Memory B cell (primary cell): ENCODE measurements around the gene OR2D3.
"Not testable (repeated sequence)": the region's sequence is repeated elsewhere in the genome, so short reads cannot be mapped to it uniquely, and the experiment has no call there.

ENCODE experiments used
- ATAC-seq: fragments of 150-1000 bp; cut with Tn5 transposase; 2 replicates; pipeline ENCODE4 v1.10.0; 2021; ENCODE audit warnings: low read depth, mild to moderate bottlenecking, moderate library complexity
- DNase-seq, 2 donors: peaks; one replicate each; pipeline ENCODE4 v3.0.0; 2022; ENCODE audit warnings: low spot score in 2 of 2
- H3K27ac Mint-ChIP-seq: one replicate; pipeline ENCODE4 v1.8.0; 2022; ENCODE audit warnings: mild to moderate bottlenecking, moderate library complexity, mixed read lengths
- H3K27me3 Mint-ChIP-seq: one replicate; pipeline ENCODE4 v1.8.0; 2022; ENCODE audit warnings: mixed read lengths
- H3K36me3 Mint-ChIP-seq: one replicate; pipeline ENCODE4 v1.8.0; 2022; ENCODE audit warnings: mild to moderate bottlenecking, mixed read lengths
- H3K4me1 Mint-ChIP-seq: one replicate; pipeline ENCODE4 v1.8.0; 2022; ENCODE audit warnings: mixed read lengths
- H3K4me3 Mint-ChIP-seq: one replicate; pipeline ENCODE4 v1.8.0; 2022; ENCODE audit warnings: mild to moderate bottlenecking, moderate library complexity, mixed read lengths
- H3K9me3 Mint-ChIP-seq: one replicate; pipeline ENCODE4 v1.8.0; 2022; ENCODE audit warnings: mixed read lengths

The OR2D3 gene

GRCh38 chr11:6904804-6905203 lies 16.0 kb upstream of the OR2D3 start:
- not testable (repeated sequence) for H3K4me3 Mint-ChIP-seq, H3K27ac Mint-ChIP-seq, H3K27me3 Mint-ChIP-seq, ATAC-seq, H3K36me3 Mint-ChIP-seq, DNase-seq, H3K9me3 Mint-ChIP-seq, H3K4me1 Mint-ChIP-seq

DNA sequence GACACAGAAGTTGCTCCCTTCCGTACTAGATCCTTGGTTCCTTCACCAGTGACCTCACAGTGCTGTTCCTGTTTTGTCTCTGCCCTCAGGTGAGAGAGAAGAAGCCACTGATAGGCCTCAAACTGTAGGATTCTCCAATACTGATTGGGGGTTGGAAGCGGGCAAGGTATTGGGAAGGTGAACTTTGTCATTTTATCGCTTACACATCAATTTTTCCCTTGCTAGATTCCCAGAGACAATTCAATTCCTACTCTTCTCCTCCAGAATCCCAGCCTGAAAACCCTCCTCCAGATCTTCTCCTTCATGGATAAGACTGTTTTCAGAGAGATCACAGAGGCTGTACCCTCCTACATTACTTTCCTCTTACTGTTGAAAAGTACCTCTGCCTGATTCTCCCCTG lies 9.4 kb upstream of the OR2D3 start:
- H3K4me3 Mint-ChIP-seq: no peak overlapping the region
- H3K27me3 Mint-ChIP-seq: no peaks in the 10 kb centered on the region
- no peak for ATAC-seq
- H3K27ac Mint-ChIP-seq: no peak overlapping the region
- H3K9me3 Mint-ChIP-seq: no peaks in the 10 kb centered on the region
- H3K36me3 Mint-ChIP-seq: no peaks in the 10 kb centered on the region
- no peaks in the 10 kb centered on the region for H3K4me1 Mint-ChIP-seq
- DNase-seq: no peak

GRCh38 chr11:6911948-6912347 lies 8.9 kb upstream of the OR2D3 start:
- Mint-ChIP-seq H3K27me3 (no peaks in the 10 kb centered on the region), H3K36me3 (no peaks in the 10 kb centered on the region), H3K4me1 (no peaks in the 10 kb centered on the region), H3K4me3 (no peak overlapping the region), H3K27ac (no peak overlapping the region), H3K9me3 (no peaks in the 10 kb centered on the region)
- DNase-seq (no peak), ATAC-seq (no peak)

DNA sequence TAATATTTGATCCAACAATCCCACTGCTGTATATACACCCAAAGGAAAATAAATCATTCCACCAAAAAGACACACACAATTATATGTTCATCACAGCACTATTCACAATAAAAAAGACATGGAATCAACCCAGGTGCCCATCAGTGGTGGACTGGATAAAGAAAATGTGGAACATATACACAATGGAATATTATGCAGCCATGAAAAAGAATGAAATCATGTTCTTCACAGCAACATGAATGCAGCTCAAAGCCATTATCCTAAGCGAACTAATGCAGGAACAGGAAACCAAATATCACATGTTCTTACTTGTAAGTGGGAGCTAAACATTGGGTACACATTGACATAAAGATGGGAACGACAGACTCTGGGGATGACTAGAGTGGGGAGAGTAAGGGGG lies 1.1 kb upstream of the OR2D3 start:
- Mint-ChIP-seq H3K4me1 (no peaks in the 10 kb centered on the region), H3K27ac (no peak overlapping the region), H3K36me3 (no peaks in the 10 kb centered on the region), H3K9me3 (no peaks in the 10 kb centered on the region), H3K27me3 (peaks cover 5% of the 10 kb centered on the region), H3K4me3 (no peak overlapping the region)
- ATAC-seq (no peak), DNase-seq (no peak)

- Mint-ChIP-seq H3K27ac (no peak overlapping the region), H3K36me3 (no peaks in the 10 kb centered on the region), H3K9me3 (no peaks in the 10 kb centered on the region), H3K4me3 (no peak overlapping the region), H3K27me3 (peaks cover 7% of the 10 kb centered on the region), H3K4me1 (peaks cover 20% of the 10 kb centered on the region)
- ATAC-seq (no peak), DNase-seq (no peak)
Measured at GRCh38 chr11:6925007-6925577, 4.3 kb downstream of the OR2D3 start.

- no peak for ATAC-seq
- Mint-ChIP-seq H3K27ac (no peak overlapping the region), H3K9me3 (no peaks in the 10 kb centered on the region), H3K4me3 (peak overlapping the region; percentile 95), H3K36me3 (peaks cover 3% of the 10 kb centered on the region), H3K27me3 (peaks cover 11% of the 10 kb centered on the region), H3K4me1 (peaks cover 23% of the 10 kb centered on the region)
- DNase-seq: no peak
Measured at GRCh38 chr11:6925636-6926207, 4.9 kb downstream of the OR2D3 start.

- Mint-ChIP-seq H3K4me3 (peak within 1 kb of the TSS; percentile 95), H3K4me1 (peaks cover 23% of the 10 kb centered on the region), H3K36me3 (peaks cover 3% of the 10 kb centered on the region), H3K27ac (peak within 1 kb of the TSS; percentile 15), H3K27me3 (peaks cover 8% of the 10 kb centered on the region), H3K9me3 (no peaks in the 10 kb centered on the region)
- ATAC-seq (peak; percentile 21), DNase-seq (no peak)
Measured at GRCh38 chr11:6926208-6927029, 5.6 kb downstream of the OR2D3 start, which contains the start of gene ZNF215. Gene ZNF215 (plus strand): TSS chr11:6926426. CDS start chr11:6932273, 5,847 bp downstream.

- Mint-ChIP-seq H3K27me3 (peaks cover 6% of the 10 kb centered on the region), H3K36me3 (peaks cover 3% of the 10 kb centered on the region), H3K27ac (peak overlapping the region; percentile 15), H3K4me3 (peak overlapping the region; percentile 95), H3K9me3 (no peaks in the 10 kb centered on the region), H3K4me1 (peaks cover 23% of the 10 kb centered on the region)
- ATAC-seq: peak; percentile 89
- DNase-seq: peak in 1 of 2 donors; percentile 38
Measured at GRCh38 chr11:6927030-6927617, 6.3 kb downstream of the OR2D3 start.

GRCh38 chr11:6928916-6929315 lies 8.1 kb downstream of the OR2D3 start:
- Mint-ChIP-seq H3K9me3 (no peaks in the 10 kb centered on the region), H3K27me3 (peaks cover 6% of the 10 kb centered on the region)

DNA sequence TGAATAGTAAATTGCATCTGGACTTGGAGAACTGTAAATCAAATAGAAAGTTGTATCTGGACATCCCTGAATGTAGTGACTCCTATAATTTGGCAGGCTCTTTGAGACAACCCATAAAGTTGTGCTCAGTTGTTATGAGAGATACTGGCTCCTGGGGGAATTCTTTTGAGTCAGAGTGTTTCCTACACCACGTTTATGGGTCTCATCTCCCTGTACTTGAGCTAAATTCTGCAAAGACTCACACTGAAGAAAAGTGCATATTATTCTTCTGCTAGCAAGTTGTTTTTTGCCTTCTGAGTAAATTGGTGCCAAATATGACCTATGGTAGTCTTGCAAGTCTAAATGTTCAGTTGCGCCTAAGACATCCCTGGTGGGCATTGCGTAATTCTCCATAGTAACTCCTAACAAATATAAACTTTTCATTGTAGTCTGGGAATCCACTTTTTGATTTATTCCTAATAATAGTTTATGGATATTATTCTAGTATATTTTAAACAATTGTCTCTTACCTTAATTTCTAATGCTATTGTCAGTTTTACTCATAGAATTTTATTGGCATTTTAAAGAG lies 10.4 kb downstream of the OR2D3 start:
- H3K27ac Mint-ChIP-seq: no peak overlapping the region
- no peaks in the 10 kb centered on the region for H3K9me3 Mint-ChIP-seq
- peaks cover 16% of the 10 kb centered on the region for H3K4me1 Mint-ChIP-seq
- ATAC-seq: no peak
- H3K27me3 Mint-ChIP-seq: peaks cover 6% of the 10 kb centered on the region
- no peak overlapping the region for H3K4me3 Mint-ChIP-seq
- peaks cover 13% of the 10 kb centered on the region for H3K36me3 Mint-ChIP-seq
- DNase-seq: no peak

More at GRCh38 chr11:6928916-6929315, 8.1 kb downstream of the OR2D3 start:
- Mint-ChIP-seq H3K4me3 (no peak overlapping the region), H3K4me1 (peaks cover 23% of the 10 kb centered on the region), H3K27ac (no peak overlapping the region), H3K36me3 (peaks cover 12% of the 10 kb centered on the region)
- DNase-seq (no peak), ATAC-seq (no peak)

DNA sequence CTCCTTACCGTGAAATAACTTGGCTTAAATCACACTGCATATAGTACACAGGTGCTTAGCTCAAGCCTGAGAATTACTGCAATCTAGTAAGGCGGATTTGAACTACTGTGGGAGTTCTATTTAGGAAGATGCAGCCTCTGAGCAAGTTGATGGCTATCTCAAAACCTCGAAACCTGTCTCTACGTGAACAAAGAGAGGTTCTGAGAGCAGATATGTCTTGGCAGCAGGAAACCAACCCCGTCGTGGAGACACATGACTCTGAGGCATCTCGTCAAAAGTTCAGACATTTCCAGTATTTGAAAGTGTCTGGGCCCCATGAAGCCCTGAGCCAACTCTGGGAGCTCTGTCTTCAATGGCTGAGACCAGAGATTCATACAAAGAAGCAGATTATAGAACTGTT lies 11.3 kb downstream of the OR2D3 start:
- no peak overlapping the region for H3K27ac Mint-ChIP-seq
- DNase-seq (no peak), ATAC-seq (no peak)
- no peaks in the 10 kb centered on the region for H3K9me3 Mint-ChIP-seq
- H3K27me3 Mint-ChIP-seq: peaks cover 6% of the 10 kb centered on the region
- H3K4me1 Mint-ChIP-seq: peaks cover 11% of the 10 kb centered on the region
- no peak overlapping the region for H3K4me3 Mint-ChIP-seq
- peaks cover 13% of the 10 kb centered on the region for H3K36me3 Mint-ChIP-seq

- Mint-ChIP-seq H3K4me1 (peaks cover 2% of the 10 kb centered on the region), H3K27ac (no peak overlapping the region), H3K36me3 (no peaks in the 10 kb centered on the region), H3K4me3 (no peak overlapping the region), H3K27me3 (no peaks in the 10 kb centered on the region), H3K9me3 (no peaks in the 10 kb centered on the region)
- no peak for DNase-seq
- ATAC-seq: no peak
Measured at GRCh38 chr11:6941970-6942369, 21.2 kb downstream of the OR2D3 start.

DNA sequence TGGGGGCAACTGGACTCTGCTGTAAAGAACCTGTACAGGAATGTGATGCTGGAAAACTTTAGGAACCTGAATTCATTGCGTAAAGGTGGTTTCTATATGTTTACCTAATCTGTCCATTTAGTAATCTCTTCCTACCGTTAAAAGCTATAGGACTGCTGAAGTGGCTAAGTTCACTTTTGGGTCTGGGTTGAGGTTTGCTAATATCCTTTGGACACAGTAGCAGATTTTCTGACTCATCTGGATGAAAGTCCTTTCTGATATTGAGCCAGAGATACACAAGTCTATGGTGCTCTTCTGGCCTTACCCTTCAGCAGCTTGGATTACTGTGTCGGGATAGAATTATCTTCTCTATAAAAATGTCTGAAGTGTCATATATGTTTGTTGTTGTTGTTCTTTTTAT lies 22.3 kb downstream of the OR2D3 start:
- peaks cover 2% of the 10 kb centered on the region for H3K4me1 Mint-ChIP-seq
- ATAC-seq (no peak), DNase-seq (no peak)
- no peak overlapping the region for H3K4me3 Mint-ChIP-seq
- no peaks in the 10 kb centered on the region for H3K27me3 Mint-ChIP-seq
- no peaks in the 10 kb centered on the region for H3K9me3 Mint-ChIP-seq
- no peak overlapping the region for H3K27ac Mint-ChIP-seq
- H3K36me3 Mint-ChIP-seq: no peaks in the 10 kb centered on the region

GRCh38 chr11:6954248-6954647 lies 33.4 kb downstream of the OR2D3 start:
- H3K4me1 Mint-ChIP-seq, H3K4me3 Mint-ChIP-seq, H3K9me3 Mint-ChIP-seq, DNase-seq, ATAC-seq, H3K27me3 Mint-ChIP-seq, H3K27ac Mint-ChIP-seq: not testable (repeated sequence)
- H3K36me3 Mint-ChIP-seq: peaks cover 16% of the 10 kb centered on the region
